ENCODE results near the gene ADAR. TPM values are rescaled to one million over a fixed set of nuclear protein-coding genes. Genes with fewer than 3 reads are reported as not detected.

Gene ADAR
- total RNA-seq, 1 experiment from 2014 or later = 171 TPM

DNA sequence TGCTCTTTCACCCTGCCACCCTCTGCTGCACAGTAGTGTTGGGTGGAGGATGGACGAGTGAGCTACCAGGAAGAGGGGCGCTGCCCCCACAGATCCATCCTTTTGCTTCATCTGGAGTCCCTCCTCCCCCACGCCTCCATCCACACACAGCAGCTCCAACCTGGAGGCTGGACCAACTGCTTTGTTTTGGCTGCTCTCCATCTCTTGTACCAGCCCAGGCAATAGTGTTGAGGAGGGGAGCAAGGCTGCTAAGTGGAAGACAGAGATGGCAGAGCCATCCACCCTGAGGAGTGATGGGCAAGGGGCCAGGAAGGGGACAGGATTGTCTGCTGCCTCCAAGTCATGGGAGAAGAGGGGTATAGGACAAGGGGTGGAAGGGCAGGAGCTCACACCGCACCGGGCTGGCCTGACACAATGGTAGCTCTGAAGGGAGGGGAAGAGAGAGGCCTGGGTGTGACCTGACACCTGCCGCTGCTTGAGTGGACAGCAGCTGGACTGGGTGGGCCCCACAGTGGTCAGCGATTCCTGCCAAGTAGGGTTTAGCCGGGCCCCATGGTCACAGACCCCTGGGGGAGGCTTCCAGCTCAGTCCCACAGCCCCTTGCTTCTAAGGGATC, 31.9 kb downstream of the ADAR start:
- no peak for DNase-seq (ENCODE audit: low spot score)
- BruUV-seq (replicated peaks) = no TSS peak
- no peak overlapping the region for H3K4me3 ChIP-seq (ENCODE audit: low read depth, low read length, poor library complexity, severe bottlenecking)
- peaks cover 27% of the 10 kb centered on the region for H3K36me3 ChIP-seq (ENCODE audit: insufficient read depth, low read length, poor library complexity, severe bottlenecking)
- no peaks in the 10 kb centered on the region for H3K9me3 ChIP-seq (ENCODE audit: low read depth, low read length, poor library complexity, severe bottlenecking)
- H3K27me3 ChIP-seq (replicated peaks; ENCODE audit: insufficient read depth, low read depth, low read length, poor library complexity) = no peaks in the 10 kb centered on the region
- H3K4me1 ChIP-seq (ENCODE audit: insufficient read depth, low read length, poor library complexity, severe bottlenecking) = no peaks in the 10 kb centered on the region
- intact Hi-C loops (cut with micrococcal nuclease; ENCODE audit: unreplicated experiment) = no loop called here
- no peak overlapping the region for H3K27ac ChIP-seq (ENCODE audit: low read depth, low read length, poor library complexity, severe bottlenecking)
- ChIA-PET POLR2A (ENCODE audit: low non-redundant PET) (no interaction called here), CTCF (no interaction called here)
- TF ChIP-seq, protein P1, sequence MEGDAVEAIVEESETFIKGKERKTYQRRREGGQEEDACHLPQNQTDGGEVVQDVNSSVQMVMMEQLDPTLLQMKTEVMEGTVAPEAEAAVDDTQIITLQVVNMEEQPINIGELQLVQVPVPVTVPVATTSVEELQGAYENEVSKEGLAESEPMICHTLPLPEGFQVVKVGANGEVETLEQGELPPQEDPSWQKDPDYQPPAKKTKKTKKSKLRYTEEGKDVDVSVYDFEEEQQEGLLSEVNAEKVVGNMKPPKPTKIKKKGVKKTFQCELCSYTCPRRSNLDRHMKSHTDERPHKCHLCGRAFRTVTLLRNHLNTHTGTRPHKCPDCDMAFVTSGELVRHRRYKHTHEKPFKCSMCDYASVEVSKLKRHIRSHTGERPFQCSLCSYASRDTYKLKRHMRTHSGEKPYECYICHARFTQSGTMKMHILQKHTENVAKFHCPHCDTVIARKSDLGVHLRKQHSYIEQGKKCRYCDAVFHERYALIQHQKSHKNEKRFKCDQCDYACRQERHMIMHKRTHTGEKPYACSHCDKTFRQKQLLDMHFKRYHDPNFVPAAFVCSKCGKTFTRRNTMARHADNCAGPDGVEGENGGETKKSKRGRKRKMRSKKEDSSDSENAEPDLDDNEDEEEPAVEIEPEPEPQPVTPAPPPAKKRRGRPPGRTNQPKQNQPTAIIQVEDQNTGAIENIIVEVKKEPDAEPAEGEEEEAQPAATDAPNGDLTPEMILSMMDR (conservative IDR thresholded peaks at IDR 0.05; ENCODE audit: low read depth, low read length) = no peak
- TF ChIP-seq EZH2 (IDR thresholded peaks at IDR 0.05; ENCODE audit: borderline replicate concordance, low read depth, low read length, poor library complexity, severe bottlenecking) = no peak

DNA sequence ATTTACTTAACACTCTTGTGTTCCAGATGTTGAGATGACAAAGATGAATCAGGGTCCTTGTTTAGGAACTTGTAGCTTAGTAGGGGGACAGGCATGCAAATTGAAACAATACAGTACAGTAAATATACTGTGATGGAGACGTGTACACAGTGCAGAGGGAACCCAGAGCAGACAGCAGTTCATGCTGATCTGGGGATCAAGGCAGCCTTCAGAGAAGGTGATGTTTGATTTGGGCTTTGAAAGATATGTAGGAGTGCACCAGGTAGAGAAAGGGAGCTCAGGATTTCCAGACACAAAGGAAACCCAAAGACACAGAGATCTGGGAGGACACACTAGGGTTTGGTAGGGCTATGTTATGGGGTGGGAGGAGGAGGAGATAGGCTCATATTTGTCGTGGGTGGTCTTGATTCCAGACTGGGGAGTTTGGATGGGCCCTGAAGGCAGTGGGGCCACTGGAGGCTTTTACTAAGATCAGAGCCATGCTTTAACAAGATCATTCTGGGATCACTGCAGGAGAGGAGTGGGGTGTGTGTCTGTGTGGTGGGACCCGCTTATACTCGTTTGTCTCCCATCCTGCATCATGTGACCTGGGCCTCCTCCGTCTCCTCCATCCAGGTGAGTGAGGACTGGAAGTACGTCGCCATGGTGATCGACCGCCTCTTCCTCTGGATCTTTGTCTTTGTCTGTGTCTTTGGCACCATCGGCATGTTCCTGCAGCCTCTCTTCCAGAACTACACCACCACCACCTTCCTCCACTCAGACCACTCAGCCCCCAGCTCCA, 32.6 kb downstream of the ADAR start:
- Histone ChIP-seq H3K27me3 (replicated peaks; ENCODE audit: insufficient read depth, low read depth, low read length, poor library complexity) (no peaks in the 10 kb centered on the region), H3K4me3 (ENCODE audit: low read depth, low read length, poor library complexity, severe bottlenecking) (no peak overlapping the region), H3K27ac (ENCODE audit: low read depth, low read length, poor library complexity, severe bottlenecking) (no peak overlapping the region), H3K9me3 (ENCODE audit: low read depth, low read length, poor library complexity, severe bottlenecking) (no peaks in the 10 kb centered on the region), H3K36me3 (ENCODE audit: insufficient read depth, low read length, poor library complexity, severe bottlenecking) (peaks cover 20% of the 10 kb centered on the region), H3K4me1 (ENCODE audit: insufficient read depth, low read length, poor library complexity, severe bottlenecking) (no peaks in the 10 kb centered on the region)
- ChIA-PET CTCF (interaction anchor here (0.5 kb wide), 1 partner anchor 629 kb away, joined by 3 read pairs; the partner anchor contains the start of gene DENND4B), POLR2A (ENCODE audit: low non-redundant PET) (interaction anchor here (0.6 kb wide), 2 partner anchors 69 to 339 kb away, joined by 3 to 4 read pairs; no protein-coding TSS in a partner anchor)
- intact Hi-C loops (cut with micrococcal nuclease; ENCODE audit: unreplicated experiment) = no loop called here
- DNase-seq (ENCODE audit: low spot score) = no peak
- no peak for TF ChIP-seq EZH2 (IDR thresholded peaks at IDR 0.05; ENCODE audit: borderline replicate concordance, low read depth, low read length, poor library complexity, severe bottlenecking)
- TF ChIP-seq, protein P1 (conservative IDR thresholded peaks at IDR 0.05; ENCODE audit: low read depth, low read length) = no peak
- BruUV-seq (replicated peaks) = no TSS peak

DNA sequence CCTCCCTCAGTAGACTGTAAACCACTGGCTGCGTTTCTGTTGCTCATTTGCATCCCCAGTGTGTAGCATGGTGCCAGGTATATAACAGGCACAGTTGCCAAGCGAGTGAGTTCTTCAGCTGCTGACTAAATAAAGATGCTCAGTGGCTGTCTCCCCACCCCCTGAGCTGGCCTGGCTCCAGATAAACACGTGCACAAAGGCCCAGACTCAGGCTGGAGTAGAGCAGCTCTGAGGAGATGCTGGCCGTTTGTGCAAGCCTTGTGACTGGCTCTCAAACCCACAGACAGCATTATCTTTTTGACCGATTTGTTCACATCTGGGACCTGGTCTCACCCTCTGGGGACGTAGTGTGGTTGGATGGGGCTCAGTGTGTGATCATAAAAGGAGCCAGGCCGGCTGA, 33.3 kb downstream of the ADAR start:
- peak; percentile 35 for DNase-seq (ENCODE audit: low spot score)
- TF ChIP-seq EZH2 (IDR thresholded peaks at IDR 0.05; ENCODE audit: borderline replicate concordance, low read depth, low read length, poor library complexity, severe bottlenecking) = no peak
- TF ChIP-seq, protein P1 (conservative IDR thresholded peaks at IDR 0.05; ENCODE audit: low read depth, low read length) = no peak
- Histone ChIP-seq H3K27me3 (replicated peaks; ENCODE audit: insufficient read depth, low read depth, low read length, poor library complexity) (no peaks in the 10 kb centered on the region), H3K9me3 (ENCODE audit: low read depth, low read length, poor library complexity, severe bottlenecking) (no peaks in the 10 kb centered on the region), H3K4me3 (ENCODE audit: low read depth, low read length, poor library complexity, severe bottlenecking) (no peak overlapping the region), H3K27ac (ENCODE audit: low read depth, low read length, poor library complexity, severe bottlenecking) (no peak overlapping the region), H3K36me3 (ENCODE audit: insufficient read depth, low read length, poor library complexity, severe bottlenecking) (peaks cover 16% of the 10 kb centered on the region), H3K4me1 (ENCODE audit: insufficient read depth, low read length, poor library complexity, severe bottlenecking) (no peaks in the 10 kb centered on the region)
- ChIA-PET POLR2A (ENCODE audit: low non-redundant PET) (interaction anchor here (0.6 kb wide), 2 partner anchors 69 to 338 kb away, joined by 3 to 4 read pairs; no protein-coding TSS in a partner anchor), CTCF (no interaction called here)
- no TSS peak for BruUV-seq (replicated peaks)
- intact Hi-C loops (cut with micrococcal nuclease; ENCODE audit: unreplicated experiment) = no loop called here
